A673 (cell line): ENCODE results near the gene WDR27.

Experiments used
- CTCF ChIP-seq: fragments of 300-800, 200-600 bp; sonication (generic); conservative IDR thresholded peaks from 2 replicates; pipeline ENCODE4 v1.5.1; 2017; ENCODE audit warnings: low read depth, mild to moderate bottlenecking, antibody characterized with exemption, low read length, moderate library complexity, mixed read lengths
- EZH2 ChIP-seq: fragments of 200-600 bp; sonication (generic); IDR thresholded peaks from 2 replicates; pipeline ENCODE4 v1.6.1; 2017; ENCODE audit warnings: borderline replicate concordance, low read depth, mild to moderate bottlenecking, mixed read lengths, antibody characterized with exemption, low read length; ENCODE audit not compliant: poor library complexity, severe bottlenecking

- no peak for TF ChIP-seq CTCF
- TF ChIP-seq EZH2 = no peak
Measured at GRCh38 chr6:169457762-169458161, 244.1 kb downstream of the WDR27 start.
